Panc1 (cell line): ENCODE measurements around the gene LYPLA2. TPM values are rescaled to one million over a fixed set of nuclear protein-coding genes. Genes with fewer than 3 reads are reported as not detected.

Source experiments
- ATAC-seq: fragments of 200-7000 bp; cut with Tn5 transposase; 2 replicates; pipeline ENCODE4 v1.9.1; 2020; ENCODE audit warnings: mild to moderate bottlenecking, moderate library complexity
- BruUV-seq: library from RNA; stranded (reverse); fragments of 400-500 nt; replicated peaks from 2 replicates; lab custom pipeline; 2021; lab: Mats Ljungman, UMichigan
- CTCF ChIA-PET: fragments of 300-600 bp; sonication (Branson Sonifier 250); formaldehyde crosslinking; loops from one replicate; lab custom pipeline; 2022; ENCODE audit warnings: antibody characterized with exemption; lab: Charles Lee
- POLR2A ChIA-PET: fragments of 300-600 bp; sonication (Branson Sonifier 250); formaldehyde crosslinking; loops from one replicate; lab custom pipeline; 2022; ENCODE audit warnings: antibody characterized with exemption; lab: Charles Lee
- DNase-seq: peaks from one replicate; pipeline ENCODE4 v3.0.0-alpha.2; 2010; ENCODE audit warnings: low read depth, low spot score
- H3K27ac ChIP-seq: 2 replicates; pipeline ENCODE4 v1.5.1; 2011; ENCODE audit warnings: mild to moderate bottlenecking, low read length, inconsistent platforms
- H3K27me3 ChIP-seq: fragments of 200-500 bp; sonication (Bioruptor generic); 2 replicates; pipeline ENCODE4 v1.6.0; 2014; ENCODE audit warnings: low read length, inconsistent platforms; ENCODE audit not compliant: control insufficient read depth, insufficient read depth
- H3K36me3 ChIP-seq: fragments of 200-500 bp; sonication (Bioruptor generic); 2 replicates; pipeline ENCODE4 v1.5.1; 2014; ENCODE audit warnings: inconsistent platforms, mild to moderate bottlenecking, low read length, moderate library complexity; ENCODE audit not compliant: control insufficient read depth, insufficient read depth
- H3K4me1 ChIP-seq: 2 replicates; pipeline ENCODE4 v1.5.1; 2011; ENCODE audit warnings: inconsistent platforms, mild to moderate bottlenecking, low read length, moderate library complexity; ENCODE audit not compliant: control insufficient read depth, insufficient read depth
- H3K4me3 ChIP-seq, 2 experiments: 2 replicates each; pipeline ENCODE4 v1.5.1; 2011 to 2012; ENCODE audit warnings: low read depth in 2 of 2, low read length in 2 of 2, mild to moderate bottlenecking in 2 of 2, inconsistent platforms in 1 of 2, moderate library complexity in 1 of 2
- H3K9me3 ChIP-seq: fragments of 200-500 bp; sonication (Bioruptor generic); 2 replicates; pipeline ENCODE4 v1.5.1; 2014; ENCODE audit warnings: low read depth, mild to moderate bottlenecking, inconsistent platforms, low read length, moderate library complexity; ENCODE audit not compliant: control insufficient read depth, insufficient read depth
- POLR2AphosphoS5 ChIP-seq: IDR thresholded peaks from 2 replicates; pipeline ENCODE4 v1.6.1; 2012; ENCODE audit warnings: mild to moderate bottlenecking, low read depth, low read length, moderate library complexity
- SIN3A ChIP-seq: IDR thresholded peaks from 2 replicates; pipeline ENCODE4 v1.6.1; 2012; ENCODE audit warnings: low read depth, mild to moderate bottlenecking, low read length, moderate library complexity, borderline replicate concordance; ENCODE audit not compliant: insufficient read depth
- TCF7L2 ChIP-seq: IDR thresholded peaks from 2 replicates; pipeline ENCODE4 v1.6.1; 2011; ENCODE audit warnings: mild to moderate bottlenecking, low read depth, low read length, inconsistent platforms
- in situ Hi-C: cut with HindIII; loops from 2 replicates; pipeline ENCODE4 v1.10.0; 2016; ENCODE audit warnings: low sequenced_read_pairs, low pct_unique_long_range_greater_than_20kb
- intact Hi-C: fragments of 100-400 bp; cut with micrococcal nuclease; formaldehyde crosslinking; loops from one replicate; pipeline ENCODE4 v1.10.0; 2022; ENCODE audit not compliant: unreplicated experiment
- total RNA-seq: library from RNA; stranded (reverse); gene quantifications from one replicate; pipeline ENCODE4 v1.2.1, GENCODE V29; 2021; ENCODE audit not compliant: unreplicated experiment
- TF ChIP-seq, protein P1 (sequence below): fragments of 450-650 bp; IDR thresholded peaks from 2 replicates; pipeline ENCODE4 v1.5.1; 2017; ENCODE audit warnings: mild to moderate bottlenecking
- TF ChIP-seq, protein P2 (sequence below), 2 experiments: IDR thresholded peaks; 2 replicates each; pipeline ENCODE4 v1.6.1; 2011 to 2012; ENCODE audit warnings: low read depth in 2 of 2, control low read depth in 1 of 2, low read length in 1 of 2, mild to moderate bottlenecking in 1 of 2, moderate library complexity in 1 of 2; ENCODE audit not compliant: insufficient read depth in 1 of 2

LYPLA2 gene
- total RNA-seq, 1 experiment from 2014 or later = 82.9 TPM

DNA sequence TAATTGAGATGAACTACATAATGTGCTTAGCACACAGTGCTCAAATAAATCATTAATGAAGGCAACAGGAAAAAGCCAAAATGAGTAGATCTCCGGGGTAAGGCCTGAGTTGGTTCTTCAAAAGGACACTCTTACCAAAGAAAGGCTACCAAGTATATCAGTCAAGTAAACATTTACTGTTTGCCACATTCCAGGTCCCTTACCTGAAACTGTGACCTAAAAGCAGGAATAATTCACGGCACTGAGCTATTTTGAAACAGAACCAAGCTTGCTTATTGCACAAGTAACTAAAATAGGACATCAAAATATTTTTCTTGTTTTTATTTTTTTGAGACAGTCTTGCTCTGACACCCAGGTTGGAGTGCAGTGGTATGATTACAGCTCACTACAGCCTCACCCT is 14.7 kb upstream of the LYPLA2 start:
- H3K9me3 ChIP-seq = no peaks in the 10 kb centered on the region
- peaks cover 14% of the 10 kb centered on the region for H3K4me1 ChIP-seq
- H3K27ac ChIP-seq = no peak overlapping the region
- no peak for TF ChIP-seq POLR2AphosphoS5
- intact Hi-C loops (no loop called here), in situ Hi-C loops (no loop called here)
- DNase-seq (no peak), ATAC-seq (no peak)
- H3K36me3 ChIP-seq = peaks cover 3% of the 10 kb centered on the region; the same call in 1 of the 2 replicates
- BruUV-seq = no TSS peak
- no peak overlapping the region for H3K4me3 ChIP-seq
- POLR2A ChIA-PET = interaction anchor here (0.7 kb wide), 1 partner anchor 244 kb away, joined by 6 read pairs; no protein-coding TSS in a partner anchor
- H3K27me3 ChIP-seq = no peaks in the 10 kb centered on the region
- CTCF ChIA-PET = no interaction called here

DNA sequence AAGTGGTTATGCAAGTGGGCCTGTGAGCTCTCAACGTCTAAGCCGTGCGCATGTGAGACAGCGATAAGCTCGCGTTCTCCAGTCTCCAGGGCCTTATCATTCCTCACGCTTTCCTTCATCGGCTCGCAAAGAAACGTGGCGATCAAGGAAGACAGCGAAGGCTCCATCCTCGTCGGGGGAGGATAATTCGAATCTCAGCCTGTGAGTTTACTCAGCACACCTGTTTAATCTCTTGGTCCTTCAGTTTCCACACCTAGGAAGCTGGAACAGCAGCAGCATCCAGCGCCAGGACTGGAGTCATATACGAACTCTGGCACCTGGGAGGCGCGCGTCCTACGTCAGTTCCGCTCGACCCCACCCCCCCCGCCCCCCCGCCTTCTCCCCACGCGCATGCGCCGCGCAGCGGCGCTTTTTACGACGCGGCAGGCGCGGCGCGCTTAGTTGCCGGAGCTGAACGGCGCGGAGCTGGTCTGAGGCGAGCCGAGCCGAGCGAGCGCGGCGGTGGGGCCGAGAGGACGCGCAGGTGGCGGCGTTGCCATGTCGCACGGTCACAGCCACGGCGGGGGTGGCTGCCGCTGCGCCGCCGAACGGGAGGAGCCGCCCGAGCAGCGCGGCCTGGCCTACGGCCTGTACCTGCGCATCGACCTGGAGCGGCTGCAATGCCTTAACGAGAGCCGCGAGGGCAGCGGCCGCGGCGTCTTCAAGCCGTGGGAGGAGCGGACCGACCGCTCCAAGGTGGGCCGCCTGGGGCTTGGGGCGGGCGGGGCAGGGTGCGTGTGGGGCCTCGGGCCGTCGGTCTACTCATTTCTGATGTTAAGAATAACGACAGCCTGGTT is 12.7 kb upstream of the LYPLA2 start, which contains the start of gene PITHD1:
Gene PITHD1, plus strand, starts transcription at position 440 of the 836 bp plus-strand sequence. Its CDS starts 98 bp downstream, at position 538.
- Histone ChIP-seq H3K27ac (peak within 1 kb of the TSS; percentile 91), H3K4me3 (peak within 1 kb of the TSS; percentile 82 to 84), H3K36me3 (peaks cover 7% of the 10 kb centered on the region; the same call in 1 of the 2 replicates), H3K9me3 (no peaks in the 10 kb centered on the region), H3K4me1 (peaks cover 12% of the 10 kb centered on the region), H3K27me3 (no peaks in the 10 kb centered on the region)
- intact Hi-C loops = no loop called here
- POLR2A ChIA-PET = interaction anchor here (0.6 to 3.4 kb wide), 5 partner anchors 13 to 27 kb away, joined by 3 to 12 read pairs (median 8); partner anchors contain the start of gene LYPLA2
- TF ChIP-seq POLR2AphosphoS5 (peak; percentile 81), TCF7L2 (no peak), SIN3A (peak; percentile 80; the same call in 1 of the 2 replicates)
- TF ChIP-seq, protein P1, sequence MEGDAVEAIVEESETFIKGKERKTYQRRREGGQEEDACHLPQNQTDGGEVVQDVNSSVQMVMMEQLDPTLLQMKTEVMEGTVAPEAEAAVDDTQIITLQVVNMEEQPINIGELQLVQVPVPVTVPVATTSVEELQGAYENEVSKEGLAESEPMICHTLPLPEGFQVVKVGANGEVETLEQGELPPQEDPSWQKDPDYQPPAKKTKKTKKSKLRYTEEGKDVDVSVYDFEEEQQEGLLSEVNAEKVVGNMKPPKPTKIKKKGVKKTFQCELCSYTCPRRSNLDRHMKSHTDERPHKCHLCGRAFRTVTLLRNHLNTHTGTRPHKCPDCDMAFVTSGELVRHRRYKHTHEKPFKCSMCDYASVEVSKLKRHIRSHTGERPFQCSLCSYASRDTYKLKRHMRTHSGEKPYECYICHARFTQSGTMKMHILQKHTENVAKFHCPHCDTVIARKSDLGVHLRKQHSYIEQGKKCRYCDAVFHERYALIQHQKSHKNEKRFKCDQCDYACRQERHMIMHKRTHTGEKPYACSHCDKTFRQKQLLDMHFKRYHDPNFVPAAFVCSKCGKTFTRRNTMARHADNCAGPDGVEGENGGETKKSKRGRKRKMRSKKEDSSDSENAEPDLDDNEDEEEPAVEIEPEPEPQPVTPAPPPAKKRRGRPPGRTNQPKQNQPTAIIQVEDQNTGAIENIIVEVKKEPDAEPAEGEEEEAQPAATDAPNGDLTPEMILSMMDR = no peak
- TF ChIP-seq, protein P2, sequence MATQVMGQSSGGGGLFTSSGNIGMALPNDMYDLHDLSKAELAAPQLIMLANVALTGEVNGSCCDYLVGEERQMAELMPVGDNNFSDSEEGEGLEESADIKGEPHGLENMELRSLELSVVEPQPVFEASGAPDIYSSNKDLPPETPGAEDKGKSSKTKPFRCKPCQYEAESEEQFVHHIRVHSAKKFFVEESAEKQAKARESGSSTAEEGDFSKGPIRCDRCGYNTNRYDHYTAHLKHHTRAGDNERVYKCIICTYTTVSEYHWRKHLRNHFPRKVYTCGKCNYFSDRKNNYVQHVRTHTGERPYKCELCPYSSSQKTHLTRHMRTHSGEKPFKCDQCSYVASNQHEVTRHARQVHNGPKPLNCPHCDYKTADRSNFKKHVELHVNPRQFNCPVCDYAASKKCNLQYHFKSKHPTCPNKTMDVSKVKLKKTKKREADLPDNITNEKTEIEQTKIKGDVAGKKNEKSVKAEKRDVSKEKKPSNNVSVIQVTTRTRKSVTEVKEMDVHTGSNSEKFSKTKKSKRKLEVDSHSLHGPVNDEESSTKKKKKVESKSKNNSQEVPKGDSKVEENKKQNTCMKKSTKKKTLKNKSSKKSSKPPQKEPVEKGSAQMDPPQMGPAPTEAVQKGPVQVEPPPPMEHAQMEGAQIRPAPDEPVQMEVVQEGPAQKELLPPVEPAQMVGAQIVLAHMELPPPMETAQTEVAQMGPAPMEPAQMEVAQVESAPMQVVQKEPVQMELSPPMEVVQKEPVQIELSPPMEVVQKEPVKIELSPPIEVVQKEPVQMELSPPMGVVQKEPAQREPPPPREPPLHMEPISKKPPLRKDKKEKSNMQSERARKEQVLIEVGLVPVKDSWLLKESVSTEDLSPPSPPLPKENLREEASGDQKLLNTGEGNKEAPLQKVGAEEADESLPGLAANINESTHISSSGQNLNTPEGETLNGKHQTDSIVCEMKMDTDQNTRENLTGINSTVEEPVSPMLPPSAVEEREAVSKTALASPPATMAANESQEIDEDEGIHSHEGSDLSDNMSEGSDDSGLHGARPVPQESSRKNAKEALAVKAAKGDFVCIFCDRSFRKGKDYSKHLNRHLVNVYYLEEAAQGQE (IDR thresholded peaks at IDR 0.05; ENCODE audit: insufficient read depth in 1 of 2, low read depth in 2 of 2, low read length in 1 of 2) = no peak
- DNase-seq (no peak), ATAC-seq (peak; percentile 95)
- no TSS peak for BruUV-seq
- CTCF ChIA-PET = interaction anchor here (0.5 to 1.2 kb wide), 6 partner anchors 18 to 333 kb away, joined by 3 to 6 read pairs (median 5); no protein-coding TSS in a partner anchor
- in situ Hi-C loops = no loop called here
